OCI-LY1 (cell line): Measurements from ENCODE around the gene AK5.

ENCODE experiments used
- H2AFZ ChIP-seq: fragments of 200-600 bp; sonication (generic), shearing (Covaris generic); 2 replicates; pipeline ENCODE4 v1.6.0; 2014; ENCODE audit warnings: antibody characterized with exemption, mild to moderate bottlenecking, low read length
- H3F3A ChIP-seq: fragments of 200-600 bp; sonication (generic), shearing (Covaris generic); 2 replicates; pipeline ENCODE4 v1.6.0; 2014; ENCODE audit warnings: mild to moderate bottlenecking, antibody characterized with exemption, low read length, moderate library complexity; ENCODE audit not compliant: insufficient read depth
- H3K27ac ChIP-seq: fragments of 200-600 bp; sonication (generic); 2 replicates; pipeline ENCODE4 v1.5.1; 2014; ENCODE audit warnings: low read length, mixed run types, mild to moderate bottlenecking, low read depth; ENCODE audit not compliant: poor library complexity, severe bottlenecking
- H3K27me3 ChIP-seq: fragments of 200-600 bp; sonication (generic); 2 replicates; pipeline ENCODE4 v1.6.0; 2014; ENCODE audit warnings: antibody characterized with exemption, mild to moderate bottlenecking, low read length, moderate library complexity; ENCODE audit not compliant: insufficient read depth
- H3K36me3 ChIP-seq: fragments of 200-600 bp; sonication (generic); 2 replicates; pipeline ENCODE4 v1.6.1; 2014; ENCODE audit warnings: mild to moderate bottlenecking, antibody characterized with exemption, low read length, moderate library complexity, mixed read lengths; ENCODE audit not compliant: insufficient read depth
- H3K4me1 ChIP-seq: fragments of 200-600 bp; sonication (generic); 2 replicates; pipeline ENCODE4 v1.5.1; 2014; ENCODE audit warnings: mild to moderate bottlenecking, low read length, moderate library complexity; ENCODE audit not compliant: insufficient read depth, severe bottlenecking
- H3K4me2 ChIP-seq: fragments of 200-600 bp; sonication (generic), shearing (Covaris generic); 2 replicates; pipeline ENCODE4 v1.6.1; 2014; ENCODE audit warnings: low read length
- H3K4me3 ChIP-seq: fragments of 200-600 bp; sonication (generic); 2 replicates; pipeline ENCODE4 v1.5.1; 2014; ENCODE audit warnings: low read length, low read depth, mild to moderate bottlenecking, mixed read lengths; ENCODE audit not compliant: poor library complexity, severe bottlenecking
- H3K79me2 ChIP-seq: fragments of 200-600 bp; shearing (Covaris generic); 2 replicates; pipeline ENCODE4 v1.6.1; 2016; ENCODE audit warnings: mixed run types, low read length, mixed read lengths; ENCODE audit not compliant: insufficient read depth
- H3K9ac ChIP-seq: fragments of 200-600 bp; sonication (generic), shearing (Covaris generic); 2 replicates; pipeline ENCODE4 v1.6.1; 2014; ENCODE audit warnings: mild to moderate bottlenecking, low read length, mixed read lengths
- H3K9me2 ChIP-seq: fragments of 200-600 bp; sonication (generic), shearing (Covaris generic); 2 replicates; pipeline ENCODE4 v1.6.1; 2014; ENCODE audit warnings: low read depth, mild to moderate bottlenecking, low read length, mixed read lengths
- H3K9me3 ChIP-seq: fragments of 200-600 bp; shearing (Covaris generic); 2 replicates; pipeline ENCODE4 v1.6.1; 2014; ENCODE audit warnings: low read length, mixed read lengths
- H4K20me1 ChIP-seq: fragments of 200-600 bp; sonication (generic), shearing (Covaris generic); 2 replicates; pipeline ENCODE4 v1.6.0; 2016; ENCODE audit warnings: mild to moderate bottlenecking, low read length; ENCODE audit not compliant: insufficient read depth
- EZH2 ChIP-seq: fragments of 200-600 bp; sonication (generic), shearing (Covaris generic); IDR thresholded peaks from 2 replicates; pipeline ENCODE4 v1.8.0; 2017; ENCODE audit warnings: borderline replicate concordance, mixed run types, mild to moderate bottlenecking, antibody characterized with exemption, low read length, moderate library complexity, mixed read lengths
- TF ChIP-seq, protein P1 (sequence below): fragments of 200-600 bp; sonication (generic), shearing (Covaris generic); IDR thresholded peaks from 2 replicates; pipeline ENCODE4 v1.5.1; 2017; ENCODE audit warnings: mild to moderate bottlenecking, antibody characterized with exemption, low read length, moderate library complexity, mixed read lengths

AK5 gene

GRCh38 chr1:77348549-77348948 is 66.7 kb downstream of the AK5 start:
- H3K27me3 ChIP-seq: no peaks in the 10 kb centered on the region
- H4K20me1 ChIP-seq: no peaks in the 10 kb centered on the region
- H3K27ac ChIP-seq: no peak overlapping the region
- H3K4me3 ChIP-seq: no peak overlapping the region
- H3K4me2 ChIP-seq: no peak overlapping the region
- H3K4me1 ChIP-seq: no peaks in the 10 kb centered on the region
- H3K9ac ChIP-seq: no peak overlapping the region
- H3K79me2 ChIP-seq: no peaks in the 10 kb centered on the region
- H3K9me3 ChIP-seq: no peaks in the 10 kb centered on the region
- no peak overlapping the region for H2AFZ ChIP-seq
- no peak for TF ChIP-seq EZH2
- TF ChIP-seq, protein P1, sequence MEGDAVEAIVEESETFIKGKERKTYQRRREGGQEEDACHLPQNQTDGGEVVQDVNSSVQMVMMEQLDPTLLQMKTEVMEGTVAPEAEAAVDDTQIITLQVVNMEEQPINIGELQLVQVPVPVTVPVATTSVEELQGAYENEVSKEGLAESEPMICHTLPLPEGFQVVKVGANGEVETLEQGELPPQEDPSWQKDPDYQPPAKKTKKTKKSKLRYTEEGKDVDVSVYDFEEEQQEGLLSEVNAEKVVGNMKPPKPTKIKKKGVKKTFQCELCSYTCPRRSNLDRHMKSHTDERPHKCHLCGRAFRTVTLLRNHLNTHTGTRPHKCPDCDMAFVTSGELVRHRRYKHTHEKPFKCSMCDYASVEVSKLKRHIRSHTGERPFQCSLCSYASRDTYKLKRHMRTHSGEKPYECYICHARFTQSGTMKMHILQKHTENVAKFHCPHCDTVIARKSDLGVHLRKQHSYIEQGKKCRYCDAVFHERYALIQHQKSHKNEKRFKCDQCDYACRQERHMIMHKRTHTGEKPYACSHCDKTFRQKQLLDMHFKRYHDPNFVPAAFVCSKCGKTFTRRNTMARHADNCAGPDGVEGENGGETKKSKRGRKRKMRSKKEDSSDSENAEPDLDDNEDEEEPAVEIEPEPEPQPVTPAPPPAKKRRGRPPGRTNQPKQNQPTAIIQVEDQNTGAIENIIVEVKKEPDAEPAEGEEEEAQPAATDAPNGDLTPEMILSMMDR: no peak
- H3K9me2 ChIP-seq: no peaks in the 10 kb centered on the region
- no peaks in the 10 kb centered on the region for H3K36me3 ChIP-seq
- H3F3A ChIP-seq: no peaks in the 10 kb centered on the region

- Histone ChIP-seq H3K9me2 (no peaks in the 10 kb centered on the region), H3K79me2 (no peaks in the 10 kb centered on the region), H3K4me1 (no peaks in the 10 kb centered on the region), H3F3A (no peaks in the 10 kb centered on the region), H2AFZ (no peak overlapping the region), H4K20me1 (no peaks in the 10 kb centered on the region), H3K27ac (no peak overlapping the region), H3K27me3 (no peaks in the 10 kb centered on the region), H3K4me2 (no peak overlapping the region), H3K36me3 (no peaks in the 10 kb centered on the region), H3K9ac (no peak overlapping the region), H3K4me3 (no peak overlapping the region), H3K9me3 (no peaks in the 10 kb centered on the region)
- TF ChIP-seq, protein P1: no peak
- no peak for TF ChIP-seq EZH2
Observed at GRCh38 chr1:77349275-77349674, 67.5 kb downstream of the AK5 start.

GRCh38 chr1:77350012-77350770 is 68.4 kb downstream of the AK5 start:
- Histone ChIP-seq H3K27ac (no peak overlapping the region), H3K9ac (no peak overlapping the region), H2AFZ (no peak overlapping the region)

More at GRCh38 chr1:77350012-77350770, 68.4 kb downstream of the AK5 start:
- no peaks in the 10 kb centered on the region for H3K79me2 ChIP-seq
- TF ChIP-seq, protein P1: no peak
- no peak for TF ChIP-seq EZH2
- no peaks in the 10 kb centered on the region for H3K27me3 ChIP-seq
- H3K4me3 ChIP-seq: no peak overlapping the region
- no peaks in the 10 kb centered on the region for H3F3A ChIP-seq
- no peak overlapping the region for H3K4me2 ChIP-seq
- H3K9me2 ChIP-seq: no peaks in the 10 kb centered on the region
- no peaks in the 10 kb centered on the region for H3K4me1 ChIP-seq
- no peaks in the 10 kb centered on the region for H4K20me1 ChIP-seq
- H3K36me3 ChIP-seq: no peaks in the 10 kb centered on the region
- no peaks in the 10 kb centered on the region for H3K9me3 ChIP-seq
